ENCODE results near the gene ZNF784. TPM values are rescaled to one million over a fixed set of nuclear protein-coding genes. Genes with fewer than 3 reads are reported as not detected.

The ZNF784 gene
- total and polyA plus RNA-seq, 9 donors, result 6.0 to 16.9 (median 11.7) TPM

DNA sequence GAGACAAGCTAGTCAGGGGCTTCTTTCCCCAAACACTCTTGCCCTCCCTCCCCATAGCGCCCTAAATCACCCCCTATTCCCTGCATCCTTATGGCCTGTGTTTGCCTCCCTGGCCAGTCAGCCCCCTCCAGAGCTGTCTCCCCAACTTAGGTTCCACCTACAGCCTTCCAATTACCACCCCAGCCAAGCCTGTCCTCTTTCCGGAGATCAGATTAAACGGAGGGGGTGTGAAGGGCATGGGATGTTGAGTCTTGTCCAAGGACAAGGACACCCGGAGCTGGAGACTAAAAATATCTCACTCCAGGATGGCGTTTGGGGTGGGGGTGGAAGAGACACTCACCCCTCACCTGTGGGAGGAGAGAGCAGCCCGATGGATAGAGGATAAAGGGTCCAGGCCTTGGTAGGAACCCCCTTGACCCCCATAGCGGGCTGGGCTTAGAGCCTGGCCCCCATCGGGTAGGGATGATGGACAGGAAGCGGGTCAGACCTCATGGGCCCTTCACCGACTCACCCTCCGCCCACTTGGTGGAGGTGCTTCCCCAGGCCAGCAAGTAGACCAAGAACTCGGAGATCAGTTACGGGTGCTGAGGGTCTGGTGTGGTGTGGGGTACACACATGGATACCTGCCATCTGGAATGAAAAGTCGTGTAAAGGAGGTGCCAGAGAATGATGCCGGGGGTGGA, 12.9 kb downstream of the ZNF784 start:
- no peak overlapping the region for H3K4me3 ChIP-seq
- 55 to 67% (median 62%) methylated on average over 15 of the region's 15 CpGs for WGBS, 3 donors
- peaks cover 2% of the 10 kb centered on the region for H3K4me1 ChIP-seq (ENCODE audit: insufficient read depth)
- H3K27me3 ChIP-seq, result no peaks in the 10 kb centered on the region
- H3K27ac ChIP-seq, result no peak overlapping the region
- no peak for DNase-seq
- intact Hi-C loops (cut with DNase I), result no loop called here
- no peak for TF ChIP-seq EP300 (IDR thresholded peaks at IDR 0.05)
- TF ChIP-seq CTCF (IDR thresholded peaks at IDR 0.05), result no peak
- TF ChIP-seq POLR2A (IDR thresholded peaks at IDR 0.05), result no peak
- H3K9me3 ChIP-seq, result no peaks in the 10 kb centered on the region
- H3K36me3 ChIP-seq, result no peaks in the 10 kb centered on the region

- WGBS, 3 donors, result 95 to 96% (median 95%) methylated on average over 5 of the region's 5 CpGs
- H3K27ac ChIP-seq, result no peak overlapping the region
- H3K4me3 ChIP-seq, result no peak overlapping the region
- intact Hi-C loops (cut with DNase I), result loop anchor here in 3 of 4 donors (5.0 kb wide), 1 partner anchor 92 kb away; no protein-coding TSS in a partner anchor
- H3K4me1 ChIP-seq (ENCODE audit: insufficient read depth), result peaks cover 7% of the 10 kb centered on the region
- no peaks in the 10 kb centered on the region for H3K36me3 ChIP-seq
- no peaks in the 10 kb centered on the region for H3K9me3 ChIP-seq
- DNase-seq, result no peak
- no peaks in the 10 kb centered on the region for H3K27me3 ChIP-seq
- TF ChIP-seq CTCF (IDR thresholded peaks at IDR 0.05) (no peak), POLR2A (IDR thresholded peaks at IDR 0.05) (no peak), EP300 (IDR thresholded peaks at IDR 0.05) (no peak)
Observed at GRCh38 chr19:55609326-55609725, 15.0 kb downstream of the ZNF784 start.

DNA sequence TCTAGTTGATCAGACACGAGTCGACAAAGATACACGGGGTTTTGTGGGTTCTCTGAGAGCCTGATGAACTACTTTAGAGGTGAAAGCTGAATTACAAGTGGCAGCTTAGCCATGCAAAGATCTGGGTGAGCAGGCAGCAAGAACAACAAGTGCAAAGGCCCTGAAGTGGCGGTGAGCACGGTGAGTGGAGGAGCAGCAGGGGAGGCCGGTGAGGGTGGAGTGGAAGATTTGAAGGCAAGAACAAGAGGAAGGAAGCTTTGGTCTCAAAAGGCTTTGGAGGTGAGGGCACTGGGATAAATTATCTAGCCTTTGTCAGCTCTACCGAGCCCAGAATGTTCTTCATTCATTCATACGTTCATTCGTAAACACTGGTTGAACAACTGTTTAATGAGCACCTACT, 17.5 kb downstream of the ZNF784 start:
- no peak overlapping the region for H3K27ac ChIP-seq
- no peaks in the 10 kb centered on the region for H3K9me3 ChIP-seq
- no peak for TF ChIP-seq POLR2A (IDR thresholded peaks at IDR 0.05)
- no peak for TF ChIP-seq EP300 (IDR thresholded peaks at IDR 0.05)
- TF ChIP-seq CTCF (IDR thresholded peaks at IDR 0.05), result no peak
- intact Hi-C loops (cut with DNase I), result loop anchor here (2.0 to 5.0 kb wide), 2 partner anchors 90 kb away; no protein-coding TSS in a partner anchor
- WGBS, 3 donors, result 63 to 66% (median 64%) methylated on average over 9 of the region's 9 CpGs
- no peak overlapping the region for H3K4me3 ChIP-seq
- no peaks in the 10 kb centered on the region for H3K27me3 ChIP-seq
- H3K4me1 ChIP-seq (ENCODE audit: insufficient read depth), result peaks cover 8% of the 10 kb centered on the region
- no peaks in the 10 kb centered on the region for H3K36me3 ChIP-seq
- DNase-seq, result no peak

DNA sequence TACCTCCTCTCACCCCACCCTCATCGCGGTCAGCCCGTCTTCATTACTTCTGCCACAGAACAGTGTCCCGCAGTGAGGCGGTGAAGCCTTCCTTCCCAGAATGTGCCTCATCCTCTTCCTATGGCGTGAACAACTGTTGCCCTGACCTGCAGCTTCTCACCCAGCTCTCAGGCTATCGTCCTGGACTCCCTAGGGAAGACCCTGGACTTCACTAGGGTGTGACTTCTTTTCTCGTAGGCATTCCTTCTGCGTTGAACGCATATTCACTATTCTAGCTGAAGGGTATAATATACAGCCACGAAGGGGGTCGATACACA, 17.9 kb downstream of the ZNF784 start:
- 17 to 23% (median 19%) methylated on average over 12 of the region's 12 CpGs for WGBS, 3 donors
- TF ChIP-seq POLR2A (IDR thresholded peaks at IDR 0.05), result no peak
- no peak for TF ChIP-seq EP300 (IDR thresholded peaks at IDR 0.05)
- TF ChIP-seq CTCF (IDR thresholded peaks at IDR 0.05), result no peak
- Histone ChIP-seq H3K9me3 (no peaks in the 10 kb centered on the region), H3K4me3 (peak overlapping the region; percentile 73), H3K36me3 (no peaks in the 10 kb centered on the region), H3K4me1 (ENCODE audit: insufficient read depth) (peaks cover 6% of the 10 kb centered on the region), H3K27me3 (no peaks in the 10 kb centered on the region), H3K27ac (peak overlapping the region in 1 of 2 donors; percentile 91)
- intact Hi-C loops (cut with DNase I), result loop anchor here (2.0 to 5.0 kb wide), 2 partner anchors 89 to 90 kb away; no protein-coding TSS in a partner anchor
- DNase-seq, result no peak
